HS-27A (cell line): ENCODE results near the gene TRUB2.
"Not testable (repeated sequence)": the region's sequence is repeated elsewhere in the genome, so short reads cannot be mapped to it uniquely, and the experiment has no call there.

Experiments used
- DNase-seq: peaks from one replicate; pipeline ENCODE4 v3.0.0-alpha.2; 2012; ENCODE audit warnings: low read depth, missing footprints

Gene TRUB2

GRCh38 chr9:128340691-128341434, 18.6 kb upstream of the TRUB2 start:
- DNase-seq: no peak

- no peak for DNase-seq
These were observed 17.8 kb upstream of the TRUB2 start, which contains the start of gene SLC27A4 for GRCh38 chr9:128339761-128340690. TSS of gene SLC27A4 (plus strand) at chr9:128340527. CDS start at chr9:128343133, 2,606 bp downstream.

- DNase-seq: not testable (repeated sequence)
These were observed 16.8 kb upstream of the TRUB2 start for GRCh38 chr9:128338852-128339614.

- no peak for DNase-seq
These were observed 15.7 kb upstream of the TRUB2 start for GRCh38 chr9:128337936-128338335.

- no peak for DNase-seq
These were observed 13.7 kb upstream of the TRUB2 start for GRCh38 chr9:128335914-128336313.

GRCh38 chr9:128335161-128335560, 12.9 kb upstream of the TRUB2 start:
- no peak for DNase-seq

- DNase-seq: no peak
These were observed 11.2 kb upstream of the TRUB2 start for GRCh38 chr9:128333451-128333869.

GRCh38 chr9:128325629-128326028, 3.4 kb upstream of the TRUB2 start:
- no peak for DNase-seq

GRCh38 chr9:128324401-128324800, 2.2 kb upstream of the TRUB2 start:
- no peak for DNase-seq

GRCh38 chr9:128323791-128324190, 1.5 kb upstream of the TRUB2 start:
- DNase-seq: no peak

GRCh38 chr9:128323212-128323730, 1.0 kb upstream of the TRUB2 start:
- DNase-seq: no peak

- DNase-seq: no peak
These were observed 306 bp downstream of the TRUB2 start for GRCh38 chr9:128321879-128322403.

- no peak for DNase-seq
These were observed 904 bp downstream of the TRUB2 start for GRCh38 chr9:128321343-128321742.

- no peak for DNase-seq
These were observed 4.6 kb downstream of the TRUB2 start for GRCh38 chr9:128317629-128318028.

GRCh38 chr9:128316421-128316820, 5.8 kb downstream of the TRUB2 start:
- DNase-seq: no peak

GRCh38 chr9:128314697-128315096, 7.5 kb downstream of the TRUB2 start:
- no peak for DNase-seq

- DNase-seq: no peak
These were observed 11.8 kb downstream of the TRUB2 start for GRCh38 chr9:128310461-128310860.

GRCh38 chr9:128309551-128309950, 12.7 kb downstream of the TRUB2 start:
- no peak for DNase-seq

GRCh38 chr9:128304971-128305288, 17.3 kb downstream of the TRUB2 start:
- no peak for DNase-seq

GRCh38 chr9:128304136-128304970, 17.9 kb downstream of the TRUB2 start:
- no peak for DNase-seq
